ENCODE data around the gene RPL28.

The RPL28 gene

DNA sequence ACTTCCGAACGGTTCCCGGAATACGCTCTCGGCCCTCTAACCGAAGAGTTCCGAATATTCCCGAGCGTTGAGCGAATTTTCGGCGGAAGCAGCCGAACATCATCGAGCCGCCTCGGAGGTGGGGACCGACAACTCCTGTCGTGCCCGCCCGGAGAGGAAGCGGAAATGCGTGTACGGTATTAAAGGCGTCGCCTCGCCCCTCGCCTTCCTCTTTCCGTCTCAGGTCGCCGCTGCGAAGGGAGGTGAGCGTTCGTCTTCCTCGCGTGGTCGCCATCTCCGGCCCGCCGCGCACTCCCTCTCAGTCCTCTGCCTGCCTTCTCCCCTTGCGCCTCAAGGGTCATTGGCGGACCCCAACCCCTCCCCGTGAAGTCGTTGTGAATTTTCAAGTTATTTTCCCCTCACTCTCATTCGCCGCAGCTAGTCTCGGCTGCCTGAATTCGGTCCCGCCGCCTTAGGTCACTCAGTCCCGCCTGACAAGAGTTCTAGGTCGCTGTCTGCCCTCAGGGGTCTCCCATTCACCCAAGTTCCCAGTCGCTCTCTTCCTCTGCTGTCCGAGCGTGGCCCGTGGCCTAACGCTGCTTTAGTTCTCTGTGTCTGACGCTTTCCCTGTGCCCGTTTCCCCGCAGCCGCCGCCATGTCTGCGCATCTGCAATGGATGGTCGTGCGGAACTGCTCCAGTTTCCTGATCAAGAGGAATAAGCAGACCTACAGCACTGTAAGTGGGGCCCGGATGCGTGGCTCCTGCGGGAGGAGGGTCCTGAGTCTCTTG is at the start of gene RPL28:
RPL28 (plus strand) TSS at position 209 of the 769 bp plus-strand sequence; CDS start at position 635, 426 bp downstream.
- DNase-seq = peak; percentile 94

DNA sequence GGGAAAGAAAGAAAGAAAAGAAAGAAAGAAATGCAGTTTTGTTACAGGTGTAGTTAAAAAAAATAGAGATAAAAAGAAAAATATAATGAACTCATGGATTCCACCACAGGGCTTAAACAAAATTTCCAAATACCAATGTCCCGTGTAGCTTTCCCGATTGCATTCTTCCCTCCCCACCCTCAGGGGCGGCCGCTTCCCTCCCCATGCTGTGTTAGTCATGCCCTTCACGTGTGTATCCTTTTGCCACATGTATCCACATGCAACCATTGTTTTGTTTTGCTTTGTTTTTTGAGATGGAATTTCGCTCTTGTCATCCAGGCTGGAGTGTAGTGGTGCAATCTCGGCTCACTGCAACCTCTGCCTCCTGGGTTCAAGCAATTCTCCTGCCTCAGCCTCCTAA is 49.6 kb upstream of the RPL28 start:
- DNase-seq = no peak

GRCh38 chr19:55339105-55339888 is 46.4 kb upstream of the RPL28 start, which contains the start of gene KMT5C:
TSS of gene KMT5C (plus strand) at chr19:55339876. CDS start at chr19:55341937, 2,061 bp downstream.
- peak; percentile 99 for DNase-seq

- no peak for DNase-seq
Measured at GRCh38 chr19:55339889-55340783, 45.6 kb upstream of the RPL28 start.

- no peak for DNase-seq
Measured at GRCh38 chr19:55340784-55341147, 45.0 kb upstream of the RPL28 start.

DNA sequence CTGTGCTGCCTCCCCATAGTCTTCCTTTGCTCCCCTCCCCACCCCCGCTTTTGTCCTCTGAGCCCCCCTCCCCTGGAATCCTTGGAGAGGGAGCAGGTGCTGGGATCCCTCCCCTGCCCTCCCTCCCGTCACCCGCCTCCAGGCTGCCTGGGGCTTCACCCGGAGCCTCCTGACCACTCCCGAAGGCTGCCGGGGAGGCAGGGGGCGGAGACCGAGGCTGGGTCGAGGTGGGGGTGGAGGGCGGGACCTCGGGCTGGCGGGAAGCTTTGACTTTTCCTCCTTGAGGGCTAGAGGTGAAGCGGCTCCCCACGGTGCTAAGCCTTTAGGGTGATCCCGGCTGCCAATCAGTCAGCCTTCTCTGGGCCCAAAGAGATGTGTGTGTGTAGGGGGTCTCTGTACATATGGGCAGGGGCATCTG is 44.6 kb upstream of the RPL28 start:
- DNase-seq = peak; percentile 19

GRCh38 chr19:55341595-55342531 is 43.9 kb upstream of the RPL28 start:
- no peak for DNase-seq

- no peak for DNase-seq
Measured at GRCh38 chr19:55344444-55344843, 41.3 kb upstream of the RPL28 start.

DNA sequence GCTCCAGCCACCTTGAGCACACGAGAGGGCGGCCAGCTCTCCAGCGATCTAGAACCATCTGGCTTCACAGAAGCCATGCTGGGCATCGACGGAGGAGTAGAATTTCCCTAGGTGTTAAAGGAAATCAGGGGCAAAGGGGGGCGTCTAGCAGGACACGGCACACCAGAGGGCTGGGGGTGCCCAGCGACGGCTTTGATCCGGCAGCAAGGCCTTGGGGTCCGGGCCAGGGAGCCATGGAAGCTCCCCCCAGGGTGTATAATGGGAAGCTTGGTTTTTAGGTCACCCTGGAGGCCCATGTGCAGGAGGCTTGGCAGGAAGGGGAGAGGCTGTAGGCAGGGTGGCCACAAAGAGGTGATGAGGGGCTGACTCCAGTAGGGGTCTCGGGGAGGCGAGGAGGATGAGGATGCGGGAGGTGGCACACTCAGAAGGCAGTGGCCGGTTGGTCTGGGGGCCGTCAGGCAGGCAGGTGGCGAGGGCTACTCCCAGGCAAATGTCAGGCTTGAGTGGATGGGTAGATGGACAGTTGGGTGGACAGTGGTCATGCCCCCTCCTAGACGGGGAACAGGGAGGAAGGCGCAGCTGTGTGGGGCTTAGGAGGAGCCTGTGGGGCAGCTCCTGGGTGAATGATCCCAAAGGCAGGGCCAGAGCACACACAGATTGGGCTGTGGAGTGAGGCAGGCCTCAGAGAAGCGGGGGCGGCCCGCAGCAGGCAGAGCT is 40.5 kb upstream of the RPL28 start:
- DNase-seq = no peak

DNA sequence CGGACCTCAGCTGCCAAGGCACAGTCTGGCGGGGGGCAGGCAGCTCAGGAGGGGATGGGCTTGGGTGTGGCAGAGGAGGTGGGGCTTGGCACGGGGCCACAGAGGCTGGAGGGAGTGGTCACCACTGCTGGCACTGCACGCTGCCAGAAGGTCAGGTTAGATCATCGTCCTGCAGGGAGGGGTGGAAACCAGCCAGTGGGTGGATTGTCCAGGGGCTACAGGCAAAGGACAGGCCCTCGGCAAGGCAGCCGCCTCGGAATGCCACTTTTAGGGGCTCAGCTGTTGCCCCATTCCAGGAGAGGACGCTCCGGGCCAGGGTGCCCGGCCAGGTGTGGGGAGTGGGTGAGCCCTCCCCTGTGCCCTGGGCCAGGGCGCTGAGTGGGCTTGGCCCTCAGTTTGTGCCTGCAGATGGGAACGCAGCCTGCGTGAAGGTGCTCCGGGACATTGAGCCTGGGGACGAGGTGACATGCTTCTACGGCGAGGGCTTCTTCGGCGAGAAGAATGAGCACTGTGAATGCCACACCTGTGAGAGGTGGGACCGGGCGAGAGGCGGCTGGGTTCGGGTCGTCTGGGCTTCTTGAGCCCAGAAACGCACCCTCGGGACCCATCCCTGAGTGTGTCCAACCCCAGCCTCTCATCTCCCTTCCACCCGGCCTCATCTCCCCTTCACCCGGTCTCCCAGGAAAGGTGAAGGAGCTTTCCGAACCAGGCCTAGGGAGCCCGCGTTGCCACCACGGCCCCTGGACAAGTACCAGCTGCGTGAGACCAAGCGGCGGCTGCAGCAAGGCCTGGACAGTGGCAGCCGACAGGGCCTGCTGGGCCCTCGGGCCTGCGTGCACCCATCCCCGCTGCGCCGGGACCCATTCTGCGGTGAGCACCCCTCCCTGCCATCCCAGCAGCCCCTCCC is 39.7 kb upstream of the RPL28 start:
- DNase-seq = no peak

DNA sequence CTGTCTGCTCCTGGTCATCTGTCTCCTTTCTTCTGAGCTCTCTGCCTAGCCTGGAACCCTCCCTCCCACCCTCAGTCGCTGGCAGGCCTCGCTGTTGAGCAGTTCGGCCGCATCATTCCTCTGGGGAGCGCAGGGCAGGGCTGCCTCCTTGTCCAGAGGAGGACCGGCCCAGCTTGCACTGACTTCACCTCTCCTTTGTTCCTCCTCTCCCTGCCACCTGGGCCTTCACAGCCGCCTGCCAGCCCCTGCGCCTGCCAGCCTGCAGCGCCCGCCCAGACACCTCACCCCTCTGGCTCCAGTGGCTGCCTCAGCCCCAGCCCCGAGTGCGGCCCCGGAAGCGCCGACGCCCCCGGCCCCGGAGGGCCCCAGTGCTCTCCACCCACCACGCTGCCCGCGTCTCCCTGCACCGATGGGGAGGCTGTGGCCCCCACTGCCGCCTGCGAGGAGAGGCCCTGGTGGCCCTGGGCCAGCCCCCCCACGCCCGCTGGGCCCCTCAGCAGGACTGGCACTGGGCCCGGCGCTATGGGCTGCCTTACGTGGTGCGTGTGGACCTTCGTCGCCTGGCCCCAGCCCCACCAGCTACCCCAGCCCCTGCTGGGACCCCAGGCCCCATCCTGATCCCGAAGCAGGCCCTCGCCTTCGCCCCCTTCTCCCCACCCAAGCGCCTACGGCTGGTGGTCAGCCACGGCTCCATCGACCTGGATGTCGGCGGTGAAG is 38.8 kb upstream of the RPL28 start:
- no peak for DNase-seq

GRCh38 chr19:55347442-55348009 is 38.2 kb upstream of the RPL28 start:
- no peak for DNase-seq

- no peak for DNase-seq
Measured at GRCh38 chr19:55348317-55349034, 37.3 kb upstream of the RPL28 start.

GRCh38 chr19:55350620-55351315 is 35.0 kb upstream of the RPL28 start:
- no peak for DNase-seq

GRCh38 chr19:55352040-55352439 is 33.7 kb upstream of the RPL28 start:
- DNase-seq = no peak

DNA sequence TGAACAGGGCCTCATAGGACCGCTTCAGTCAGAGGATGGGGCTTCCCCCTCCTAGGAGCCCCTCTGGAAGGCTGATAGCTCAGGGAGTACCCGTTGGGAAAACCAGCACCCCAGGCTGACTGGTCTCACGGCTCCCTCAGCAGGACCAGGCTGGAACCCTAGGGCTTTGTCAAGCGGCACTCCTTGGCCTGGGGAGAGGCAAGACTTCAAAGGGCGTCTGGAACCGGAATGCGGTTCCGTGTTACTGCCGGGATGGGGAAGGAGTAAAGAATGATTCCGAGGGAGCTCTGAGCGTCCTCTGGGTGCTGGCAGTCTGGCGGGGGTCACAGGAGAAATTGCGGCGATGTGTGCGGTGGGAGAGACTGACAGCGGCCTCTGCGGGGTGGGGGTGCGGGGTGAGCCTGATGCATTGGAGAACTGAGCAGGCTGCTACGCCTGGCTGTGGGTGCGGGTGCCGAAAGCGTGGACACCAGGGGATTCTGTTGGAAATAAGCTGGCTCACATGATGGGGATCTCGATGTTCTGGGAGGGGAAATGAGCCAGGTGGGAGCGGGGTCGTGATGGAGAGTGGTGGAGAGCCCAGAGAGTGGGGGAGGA is 33.1 kb upstream of the RPL28 start:
- DNase-seq = no peak

DNA sequence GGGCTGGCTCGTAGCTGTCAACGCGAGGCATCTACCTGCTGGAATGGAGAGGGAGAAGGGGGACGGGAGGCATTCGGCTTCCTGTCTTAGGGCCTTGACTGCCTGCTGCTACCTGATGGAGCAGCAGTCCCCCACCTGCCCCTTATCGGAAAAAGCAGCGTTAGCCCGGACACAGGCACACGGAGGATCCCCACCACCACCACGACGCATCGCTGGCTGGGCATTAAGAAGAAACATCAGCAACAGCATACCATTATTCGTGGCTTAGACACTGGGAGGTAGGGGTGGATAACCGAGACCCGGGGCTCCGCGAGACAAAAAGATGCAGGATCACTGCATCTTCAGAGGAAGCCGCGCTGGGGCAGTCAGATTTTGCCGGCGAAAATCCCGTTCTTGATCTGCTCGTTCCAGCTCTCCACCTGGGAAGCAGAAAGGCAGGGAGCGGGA is 32.4 kb upstream of the RPL28 start:
- no peak for DNase-seq

Data from NCI-H2081 treated with DMSO at 0.1 percent for 48 hours (cell line).